Mononuclear cell (primary cell): ENCODE data around the gene ID1. TPM values are rescaled to one million over a fixed set of nuclear protein-coding genes. Genes with fewer than 3 reads are reported as not detected.
"Not testable (repeated sequence)": the region's sequence is repeated elsewhere in the genome, so short reads cannot be mapped to it uniquely, and the experiment has no call there.

Experiments
- H3K27me3 ChIP-seq: 2 replicates; pipeline ENCODE4 v1.6.0; 2011; ENCODE audit warnings: low read length, control low read depth; ENCODE audit not compliant: insufficient read depth
- H3K4me1 ChIP-seq: 2 replicates; pipeline ENCODE4 v1.5.1; 2011; ENCODE audit warnings: mild to moderate bottlenecking, low read length, control low read depth; ENCODE audit not compliant: insufficient read depth
- H3K4me3 ChIP-seq: 2 replicates; pipeline ENCODE4 v1.5.1; 2011; ENCODE audit warnings: mild to moderate bottlenecking, low read length, moderate library complexity
- H3K9me3 ChIP-seq: 2 replicates; pipeline ENCODE4 v1.5.1; 2011; ENCODE audit warnings: low read depth, mild to moderate bottlenecking, control low read depth, low read length
- total RNA-seq: library from RNA; depleted of rRNA; stranded (reverse); fragments of >200 nt; gene quantifications from one replicate; pipeline ENCODE4 v1.2.3, GENCODE V29; 2012

Gene ID1
- total RNA-seq, 1 donor, result 17.1 TPM

DNA sequence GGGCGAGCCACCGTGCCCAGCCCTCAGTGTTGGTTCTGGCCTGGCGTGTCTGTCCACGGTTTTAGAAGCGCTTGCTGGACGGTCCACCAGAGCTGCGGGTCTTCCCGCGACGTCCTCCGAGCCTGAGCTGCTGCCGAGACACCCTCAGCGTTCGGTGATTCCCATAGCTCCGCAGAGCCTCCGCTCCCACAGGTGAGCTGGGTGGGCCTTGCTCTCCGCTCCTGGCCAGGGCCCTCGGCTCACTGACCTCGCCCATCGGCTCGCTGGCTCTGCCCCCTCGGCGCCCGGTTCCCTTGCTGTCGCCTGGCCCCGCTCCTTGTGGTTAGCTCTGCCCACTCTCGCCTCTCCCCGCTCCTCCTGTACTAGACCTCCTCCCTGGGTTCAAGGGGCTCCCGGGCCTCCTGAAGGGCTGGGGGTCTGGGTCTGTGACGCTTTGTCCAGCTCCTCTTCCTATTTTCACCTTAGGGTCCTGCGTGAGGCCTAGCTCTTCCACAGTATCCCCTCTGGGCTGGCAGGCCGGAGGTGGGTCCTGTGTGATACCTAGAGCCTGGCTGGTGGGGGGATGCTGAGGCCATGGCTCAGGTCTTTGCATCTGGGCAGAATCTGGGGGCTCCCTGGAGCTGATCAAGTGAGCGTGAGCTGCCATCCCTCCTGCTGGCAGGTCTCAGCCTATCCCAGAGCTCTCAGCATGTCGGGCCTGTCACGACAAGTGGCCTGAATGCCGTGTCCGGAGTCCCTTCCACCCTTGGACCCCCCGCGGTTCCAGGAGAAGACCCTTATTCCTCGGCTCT, 27.7 kb downstream of the ID1 start:
- Histone ChIP-seq H3K9me3 (no peaks in the 10 kb centered on the region), H3K27me3 (no peaks in the 10 kb centered on the region), H3K4me3 (no peak overlapping the region), H3K4me1 (no peaks in the 10 kb centered on the region)

DNA sequence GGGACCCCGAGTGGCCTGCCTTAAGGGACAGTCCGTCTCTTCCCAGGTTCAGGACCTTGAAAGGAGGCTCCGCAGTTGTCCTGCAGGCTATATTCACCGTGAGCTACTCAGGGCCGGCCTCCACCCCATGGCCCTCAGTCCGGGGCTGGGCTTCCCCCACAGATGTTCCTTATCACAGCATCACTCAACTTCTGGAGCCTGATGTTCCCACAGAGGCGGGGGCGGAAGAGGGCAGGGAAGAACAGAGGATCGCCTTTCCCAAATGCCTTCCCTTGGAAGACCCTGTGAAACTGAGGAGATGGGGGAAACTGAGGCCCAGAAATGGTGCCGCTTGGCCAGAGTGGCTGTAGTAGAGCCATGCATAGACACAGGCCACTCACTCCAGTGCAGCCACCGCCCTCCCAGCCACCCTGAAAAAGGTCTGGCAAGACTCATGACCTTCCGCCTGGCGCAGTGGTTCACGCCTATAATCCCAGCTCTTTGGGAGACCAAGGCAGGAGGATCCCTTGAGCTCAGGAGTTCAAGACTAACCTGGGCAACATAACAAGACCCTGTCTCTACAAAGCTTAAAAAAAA, 28.3 kb downstream of the ID1 start:
- H3K9me3 ChIP-seq, result no peaks in the 10 kb centered on the region
- H3K4me3 ChIP-seq, result no peak overlapping the region
- no peaks in the 10 kb centered on the region for H3K4me1 ChIP-seq
- no peaks in the 10 kb centered on the region for H3K27me3 ChIP-seq

DNA sequence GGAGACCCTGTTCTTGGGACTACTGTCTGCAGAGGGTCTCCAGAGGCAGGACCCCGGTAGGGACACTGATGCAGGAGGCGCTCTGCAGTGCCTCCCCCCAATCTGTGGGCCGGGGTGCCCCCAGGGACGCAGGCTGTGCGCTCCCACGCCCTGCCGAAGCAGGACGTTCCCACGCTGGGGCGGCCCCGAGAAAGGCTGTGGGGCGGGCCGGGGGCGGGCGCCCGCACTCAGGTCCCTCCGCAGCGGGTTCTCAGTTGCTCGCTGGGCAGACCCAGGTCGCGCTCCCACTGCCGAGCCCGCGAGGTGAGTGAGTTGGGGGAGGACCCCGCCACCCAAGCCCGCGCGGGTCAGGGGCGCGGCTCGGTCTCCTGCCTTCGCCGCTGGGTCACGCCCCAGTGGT, 32.6 kb downstream of the ID1 start, which contains the start of gene COX4I2:
Gene COX4I2 (plus strand): TSS at position 253 of the 400 bp plus-strand sequence. CDS start 1,106 bp downstream, outside the sequence.
- Histone ChIP-seq H3K9me3 (no peaks in the 10 kb centered on the region), H3K4me3 (no peak within 1 kb of the TSS), H3K4me1 (no peaks in the 10 kb centered on the region), H3K27me3 (no peaks in the 10 kb centered on the region)

DNA sequence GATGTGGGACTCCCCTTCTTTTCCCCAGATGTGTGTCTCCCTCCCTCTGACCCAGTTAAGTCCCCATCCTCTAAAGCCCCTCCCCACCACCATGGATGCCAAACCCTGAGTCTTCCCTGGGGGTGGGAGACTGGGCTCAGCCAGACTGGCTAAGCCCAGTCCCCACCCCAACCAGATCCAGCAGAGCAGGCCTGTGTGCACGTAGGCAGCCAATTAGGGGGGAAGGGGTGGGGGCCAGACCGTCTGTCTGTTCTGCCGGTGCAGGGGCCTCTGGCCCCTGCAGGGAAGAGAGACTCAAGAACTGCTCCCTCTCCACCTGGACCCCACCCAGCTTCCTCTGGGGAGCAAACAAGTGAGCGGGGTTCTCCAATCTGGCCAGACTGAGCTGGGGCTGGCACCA, 33.2 kb downstream of the ID1 start:
- Histone ChIP-seq H3K9me3 (no peaks in the 10 kb centered on the region), H3K27me3 (no peaks in the 10 kb centered on the region), H3K4me1 (peaks cover 4% of the 10 kb centered on the region), H3K4me3 (no peak overlapping the region)

DNA sequence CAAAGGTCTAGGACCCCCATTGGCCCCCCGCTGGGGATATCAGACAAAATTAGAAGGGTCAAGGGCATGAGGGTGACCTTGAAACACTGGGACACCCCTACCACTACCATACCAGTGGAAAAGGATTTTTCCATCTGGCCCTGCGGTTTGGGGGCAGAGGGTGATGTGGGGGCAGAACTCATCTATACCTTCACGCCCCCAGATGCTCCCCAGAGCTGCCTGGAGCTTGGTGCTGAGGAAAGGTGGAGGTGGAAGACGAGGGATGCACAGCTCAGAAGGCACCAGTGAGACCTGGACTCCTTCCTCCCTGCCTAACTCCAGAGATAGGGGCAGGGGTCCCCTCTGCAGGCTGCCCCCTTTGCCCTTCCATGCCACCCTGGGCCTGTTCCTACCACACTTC, 33.7 kb downstream of the ID1 start:
- H3K27me3 ChIP-seq, result no peaks in the 10 kb centered on the region
- no peak overlapping the region for H3K4me3 ChIP-seq
- H3K9me3 ChIP-seq, result no peaks in the 10 kb centered on the region
- peaks cover 4% of the 10 kb centered on the region for H3K4me1 ChIP-seq

DNA sequence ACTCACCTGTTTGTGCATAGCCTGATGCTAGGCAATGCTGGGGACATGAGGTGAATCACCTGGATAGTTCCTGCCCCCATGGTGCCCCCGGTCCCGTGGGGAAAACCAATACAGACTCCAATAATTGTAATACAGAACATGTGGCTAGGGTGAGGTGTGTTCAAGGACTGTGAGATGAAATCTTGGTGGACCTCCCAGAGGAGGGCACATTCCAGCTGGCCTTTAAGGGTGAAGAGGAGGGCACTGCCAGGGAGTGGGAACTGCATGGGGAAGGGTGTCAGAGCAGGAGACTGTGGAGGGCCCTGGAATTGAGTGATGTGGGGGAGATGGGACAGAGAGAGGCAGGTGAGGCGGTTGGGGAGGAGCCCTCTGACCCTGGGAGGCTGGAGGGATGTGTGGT, 35.2 kb downstream of the ID1 start:
- H3K27me3 ChIP-seq, result no peaks in the 10 kb centered on the region
- H3K4me1 ChIP-seq, result peaks cover 4% of the 10 kb centered on the region
- no peak overlapping the region for H3K4me3 ChIP-seq
- no peaks in the 10 kb centered on the region for H3K9me3 ChIP-seq

DNA sequence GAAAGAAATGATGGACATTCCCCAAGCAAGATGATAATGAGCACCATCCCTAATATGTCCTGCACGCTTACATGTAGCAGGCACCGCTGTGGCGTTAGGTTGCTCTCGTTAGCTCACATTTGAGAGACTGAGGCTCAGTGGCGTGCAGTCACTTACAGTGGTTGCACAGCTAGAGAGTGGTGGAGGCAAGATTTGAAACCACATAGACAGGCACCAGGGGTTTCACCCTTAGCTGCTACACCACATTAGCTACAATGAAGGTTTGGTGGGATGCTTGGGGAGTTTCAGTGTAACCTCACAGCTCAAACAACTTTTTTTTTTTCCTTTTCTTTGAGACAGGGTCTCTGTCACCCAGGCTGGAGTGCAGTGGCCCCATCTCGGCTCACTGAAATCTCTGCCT, 36.3 kb downstream of the ID1 start:
- Histone ChIP-seq H3K4me1 (peaks cover 4% of the 10 kb centered on the region), H3K9me3 (no peaks in the 10 kb centered on the region), H3K27me3 (no peaks in the 10 kb centered on the region), H3K4me3 (no peak overlapping the region)

DNA sequence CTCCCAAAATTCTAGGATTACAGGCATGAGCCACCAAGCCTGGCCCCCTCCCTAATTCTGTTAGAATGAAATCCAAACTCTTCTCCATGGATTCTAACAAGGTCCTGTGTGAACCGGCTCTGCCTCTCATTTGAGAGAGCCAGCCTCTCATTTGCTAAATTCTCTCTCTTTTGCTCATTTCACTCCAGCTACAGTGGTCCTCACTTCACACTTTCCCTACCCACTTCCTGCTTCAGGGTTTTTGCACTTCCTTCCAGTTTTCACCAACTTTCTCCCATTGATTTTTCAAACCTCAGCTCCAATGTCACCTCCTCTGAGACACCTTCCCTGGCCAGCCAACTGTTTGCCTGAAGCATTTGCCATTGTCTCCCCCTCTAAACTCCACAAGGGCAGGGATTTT, 37.7 kb downstream of the ID1 start:
- Histone ChIP-seq H3K4me1 (peaks cover 4% of the 10 kb centered on the region), H3K4me3 (no peak overlapping the region), H3K9me3 (no peaks in the 10 kb centered on the region), H3K27me3 (no peaks in the 10 kb centered on the region)

DNA sequence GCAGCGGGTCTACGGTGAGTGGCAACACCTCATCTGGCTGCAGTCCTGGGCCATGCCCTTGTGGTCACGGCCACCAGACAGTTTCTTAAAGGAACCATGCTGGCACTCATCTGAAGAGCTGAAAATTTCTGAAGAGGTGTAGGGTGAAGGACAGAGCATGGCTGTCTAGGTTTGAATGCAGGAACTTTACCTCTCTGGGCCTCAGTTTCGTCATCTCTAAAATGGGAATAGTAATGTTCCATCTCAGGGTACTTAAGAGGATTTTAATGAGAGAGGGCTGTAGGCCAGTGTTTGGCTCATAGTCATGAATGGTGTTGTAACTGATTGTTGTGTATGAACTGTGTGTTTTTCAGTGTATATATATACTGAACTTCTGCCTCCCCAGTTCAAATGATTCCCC, 38.4 kb downstream of the ID1 start:
- no peaks in the 10 kb centered on the region for H3K27me3 ChIP-seq
- H3K9me3 ChIP-seq, result no peaks in the 10 kb centered on the region
- H3K4me1 ChIP-seq, result peaks cover 4% of the 10 kb centered on the region

DNA sequence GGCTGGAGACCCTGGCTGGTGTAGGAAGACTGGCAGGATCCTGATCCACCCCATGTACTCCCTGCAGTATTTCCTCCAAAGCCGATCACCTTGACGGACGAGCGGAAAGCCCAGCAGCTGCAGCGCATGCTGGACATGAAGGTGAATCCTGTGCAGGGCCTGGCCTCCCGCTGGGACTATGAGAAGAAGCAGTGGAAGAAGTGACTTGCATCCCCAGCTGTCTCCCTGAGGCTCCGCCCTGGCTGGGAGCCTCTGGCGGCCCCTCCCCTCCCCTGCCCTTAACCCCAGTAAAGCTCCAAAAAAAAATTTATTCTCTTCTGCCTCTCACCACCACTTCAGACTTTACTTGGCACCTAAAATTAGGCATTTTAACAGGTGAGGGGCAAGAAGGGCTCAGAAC, 39.6 kb downstream of the ID1 start:
- Histone ChIP-seq H3K4me1 (peaks cover 4% of the 10 kb centered on the region), H3K4me3 (no peak overlapping the region), H3K9me3 (no peaks in the 10 kb centered on the region), H3K27me3 (no peaks in the 10 kb centered on the region)

More for the DNA sequence above, 38.4 kb downstream of the ID1 start:
- H3K4me3 ChIP-seq, result no peak overlapping the region

DNA sequence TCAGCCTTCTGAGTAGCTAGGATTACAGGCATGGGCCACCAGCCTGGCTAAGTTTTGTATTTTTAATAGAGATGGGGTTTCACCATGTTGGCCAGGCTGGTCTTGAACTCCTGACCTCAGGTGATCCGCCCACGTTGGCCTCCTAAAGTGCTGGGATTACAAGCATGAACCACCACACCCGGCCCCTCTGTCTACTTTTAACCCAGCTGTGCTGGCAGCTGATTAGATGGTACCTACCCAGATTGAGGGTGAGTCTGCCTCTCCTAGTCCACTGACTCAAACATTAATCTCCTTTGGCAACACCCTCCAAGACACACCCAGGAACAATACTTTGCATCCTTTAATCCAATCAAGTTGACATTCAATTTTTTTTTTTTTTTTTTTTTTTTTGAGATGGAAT, 43.0 kb downstream of the ID1 start:
- H3K4me1 ChIP-seq, H3K9me3 ChIP-seq, H3K4me3 ChIP-seq, H3K27me3 ChIP-seq: not testable (repeated sequence)

DNA sequence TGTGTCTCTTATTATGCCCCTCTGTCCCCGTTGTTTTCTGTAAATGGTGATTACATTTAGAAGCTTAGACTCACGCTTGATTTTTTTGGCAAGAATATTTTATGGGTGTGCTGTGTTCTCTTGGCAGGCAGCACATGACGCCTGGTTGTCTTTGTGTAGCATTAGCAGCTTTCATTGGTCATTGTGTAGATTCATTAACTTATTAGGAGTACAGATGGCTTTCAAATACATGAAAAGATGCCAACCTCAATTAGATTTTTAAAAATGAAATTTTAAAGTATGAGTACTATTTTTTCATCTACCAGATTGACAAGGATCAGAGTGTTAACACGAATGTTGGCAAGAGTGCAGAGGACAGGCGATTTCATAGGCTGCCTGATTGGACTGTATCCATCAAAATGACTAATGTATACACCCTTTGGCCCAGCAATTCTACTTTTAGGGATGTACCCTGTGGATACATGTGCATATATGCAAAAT, 47.9 kb downstream of the ID1 start:
- no peaks in the 10 kb centered on the region for H3K27me3 ChIP-seq
- no peaks in the 10 kb centered on the region for H3K4me1 ChIP-seq
- no peak overlapping the region for H3K4me3 ChIP-seq
- H3K9me3 ChIP-seq, result no peaks in the 10 kb centered on the region

DNA sequence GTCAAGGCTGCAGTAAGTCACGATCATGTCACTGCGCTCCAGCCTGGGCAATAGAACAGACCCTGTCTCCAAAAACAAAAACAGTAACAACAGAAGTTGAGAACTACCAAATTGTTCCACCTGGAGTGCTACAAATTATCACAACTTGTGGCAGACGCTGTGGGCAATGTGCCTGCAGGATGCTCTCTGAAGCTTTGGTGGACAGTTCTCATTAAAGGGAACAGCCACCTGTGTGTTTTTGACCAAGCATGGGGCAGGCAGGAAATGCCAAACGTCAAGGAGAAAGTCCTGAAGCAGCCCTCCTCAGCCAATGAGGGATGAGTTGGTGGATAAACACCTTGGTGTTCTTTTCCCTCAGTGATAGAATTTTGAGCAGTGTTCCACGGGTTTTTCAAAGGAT, 48.5 kb downstream of the ID1 start:
- Histone ChIP-seq H3K27me3 (no peaks in the 10 kb centered on the region), H3K4me3 (no peak overlapping the region), H3K9me3 (no peaks in the 10 kb centered on the region), H3K4me1 (no peaks in the 10 kb centered on the region)

DNA sequence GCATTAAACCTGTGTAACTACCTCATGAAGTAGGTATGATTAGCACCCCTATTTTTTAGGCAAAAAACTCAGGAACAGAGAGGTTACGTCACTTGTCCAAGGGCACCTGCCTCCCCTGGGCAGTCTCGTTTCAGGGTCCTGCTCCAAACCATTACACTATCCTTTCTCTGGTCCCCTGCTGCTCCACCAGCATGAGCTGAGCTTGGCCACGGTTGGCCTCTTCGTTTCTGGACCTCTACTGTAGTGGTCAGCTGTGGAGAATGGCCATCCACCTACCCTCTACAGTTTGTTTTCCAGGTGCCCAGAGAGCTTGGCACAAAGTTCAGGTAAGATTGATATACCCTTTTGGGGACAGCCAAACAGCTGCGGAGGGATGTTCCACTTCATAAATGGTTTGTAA, 49.4 kb downstream of the ID1 start:
- Histone ChIP-seq H3K9me3 (no peaks in the 10 kb centered on the region), H3K27me3 (no peaks in the 10 kb centered on the region), H3K4me1 (no peaks in the 10 kb centered on the region), H3K4me3 (no peak overlapping the region)
